ENCODE data around the gene KIF1A.
A peak's percentile ranks its signal among the peaks of the same experiment; 100 is the strongest.

KIF1A gene, protein sequence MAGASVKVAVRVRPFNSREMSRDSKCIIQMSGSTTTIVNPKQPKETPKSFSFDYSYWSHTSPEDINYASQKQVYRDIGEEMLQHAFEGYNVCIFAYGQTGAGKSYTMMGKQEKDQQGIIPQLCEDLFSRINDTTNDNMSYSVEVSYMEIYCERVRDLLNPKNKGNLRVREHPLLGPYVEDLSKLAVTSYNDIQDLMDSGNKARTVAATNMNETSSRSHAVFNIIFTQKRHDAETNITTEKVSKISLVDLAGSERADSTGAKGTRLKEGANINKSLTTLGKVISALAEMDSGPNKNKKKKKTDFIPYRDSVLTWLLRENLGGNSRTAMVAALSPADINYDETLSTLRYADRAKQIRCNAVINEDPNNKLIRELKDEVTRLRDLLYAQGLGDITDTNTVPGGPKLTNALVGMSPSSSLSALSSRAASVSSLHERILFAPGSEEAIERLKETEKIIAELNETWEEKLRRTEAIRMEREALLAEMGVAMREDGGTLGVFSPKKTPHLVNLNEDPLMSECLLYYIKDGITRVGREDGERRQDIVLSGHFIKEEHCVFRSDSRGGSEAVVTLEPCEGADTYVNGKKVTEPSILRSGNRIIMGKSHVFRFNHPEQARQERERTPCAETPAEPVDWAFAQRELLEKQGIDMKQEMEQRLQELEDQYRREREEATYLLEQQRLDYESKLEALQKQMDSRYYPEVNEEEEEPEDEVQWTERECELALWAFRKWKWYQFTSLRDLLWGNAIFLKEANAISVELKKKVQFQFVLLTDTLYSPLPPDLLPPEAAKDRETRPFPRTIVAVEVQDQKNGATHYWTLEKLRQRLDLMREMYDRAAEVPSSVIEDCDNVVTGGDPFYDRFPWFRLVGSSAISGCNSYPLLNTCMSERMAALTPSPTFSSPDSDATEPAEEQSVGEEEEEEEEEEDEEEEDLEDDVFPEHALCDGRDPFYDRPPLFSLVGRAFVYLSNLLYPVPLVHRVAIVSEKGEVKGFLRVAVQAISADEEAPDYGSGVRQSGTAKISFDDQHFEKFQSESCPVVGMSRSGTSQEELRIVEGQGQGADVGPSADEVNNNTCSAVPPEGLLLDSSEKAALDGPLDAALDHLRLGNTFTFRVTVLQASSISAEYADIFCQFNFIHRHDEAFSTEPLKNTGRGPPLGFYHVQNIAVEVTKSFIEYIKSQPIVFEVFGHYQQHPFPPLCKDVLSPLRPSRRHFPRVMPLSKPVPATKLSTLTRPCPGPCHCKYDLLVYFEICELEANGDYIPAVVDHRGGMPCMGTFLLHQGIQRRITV (N-terminal part only)

DNA sequence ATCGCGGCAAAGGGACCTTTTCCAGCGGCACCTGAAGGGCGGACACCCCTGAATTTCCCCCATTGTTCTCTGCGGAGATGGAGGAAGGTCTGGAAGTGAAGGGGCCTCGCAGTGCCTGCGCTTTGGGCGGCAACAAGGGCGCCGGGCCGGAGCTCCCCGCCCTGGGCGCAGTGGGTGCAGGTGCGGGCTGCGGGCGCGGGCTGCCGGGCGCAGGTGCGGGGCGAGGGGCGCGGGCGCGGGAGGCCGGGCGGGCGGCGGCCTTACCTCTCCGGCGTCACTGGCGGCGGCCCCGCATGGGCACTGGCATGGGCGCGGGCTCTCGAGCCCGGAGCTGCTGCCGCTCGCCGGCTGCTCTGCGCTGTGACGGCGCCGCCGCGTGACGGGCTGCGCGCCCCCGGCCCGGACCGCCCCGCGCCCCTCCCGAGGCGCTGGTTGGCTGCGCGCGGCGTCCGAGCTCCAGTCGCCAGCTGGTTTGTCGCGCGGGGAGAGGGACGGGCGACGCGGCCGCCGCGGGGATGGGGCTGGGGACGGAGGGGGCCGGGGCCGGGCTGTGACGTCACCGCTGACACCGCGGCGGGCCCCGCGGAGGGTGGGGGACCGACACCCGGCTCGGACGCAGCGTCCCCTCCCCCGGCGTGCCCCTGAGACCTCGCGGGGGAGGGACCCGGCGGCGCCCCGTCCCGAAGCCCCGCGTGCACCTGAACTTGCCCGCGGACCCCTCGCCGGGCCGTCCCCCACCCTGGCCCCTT is at the start of gene KIF1A:
TSS of gene KIF1A (minus strand) at position 362 of the 749 bp plus-strand sequence. CDS start 22,467 bp downstream, outside the sequence.
- DNase-seq, result peak; percentile 85

DNA sequence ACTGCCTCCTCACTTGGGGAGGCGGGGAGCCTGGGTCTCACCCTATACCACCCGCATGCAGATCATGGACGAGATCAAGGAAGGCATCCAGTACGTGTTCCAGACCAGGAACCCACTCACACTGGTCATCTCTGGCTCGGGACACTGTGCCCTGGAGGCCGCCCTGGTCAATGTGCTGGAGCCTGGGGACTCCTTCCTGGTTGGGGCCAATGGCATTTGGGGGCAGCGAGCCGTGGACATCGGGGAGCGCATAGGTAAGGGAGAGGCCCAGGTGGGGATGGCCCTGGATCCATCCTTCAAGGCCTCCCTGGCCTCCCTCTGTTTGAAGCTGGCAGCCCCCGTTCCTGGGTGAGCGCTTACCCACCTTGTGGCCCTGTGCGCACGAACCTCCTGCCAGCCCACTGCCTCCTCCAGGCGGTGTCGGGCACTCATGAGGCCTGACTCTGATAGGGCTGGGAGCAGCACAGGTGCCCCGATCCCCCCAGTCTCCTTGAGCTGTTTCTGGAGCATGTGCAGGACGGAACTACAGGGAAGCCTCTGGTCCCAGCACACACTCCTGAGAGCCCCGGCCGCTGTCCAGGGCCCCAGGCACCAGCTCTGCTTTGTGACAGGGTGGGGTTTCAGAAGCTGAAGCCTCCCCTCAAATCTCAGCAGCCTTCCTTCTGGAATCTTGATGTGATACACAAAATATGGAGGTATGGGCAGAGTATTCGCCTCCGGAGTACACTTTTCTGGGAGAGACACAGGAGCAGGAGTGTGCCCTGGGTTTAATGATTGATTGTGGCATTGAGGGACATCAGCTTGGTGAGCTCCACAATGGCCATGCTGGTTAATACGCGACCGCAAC is 49.3 kb upstream of the KIF1A start:
- DNase-seq, result no peak

DNA sequence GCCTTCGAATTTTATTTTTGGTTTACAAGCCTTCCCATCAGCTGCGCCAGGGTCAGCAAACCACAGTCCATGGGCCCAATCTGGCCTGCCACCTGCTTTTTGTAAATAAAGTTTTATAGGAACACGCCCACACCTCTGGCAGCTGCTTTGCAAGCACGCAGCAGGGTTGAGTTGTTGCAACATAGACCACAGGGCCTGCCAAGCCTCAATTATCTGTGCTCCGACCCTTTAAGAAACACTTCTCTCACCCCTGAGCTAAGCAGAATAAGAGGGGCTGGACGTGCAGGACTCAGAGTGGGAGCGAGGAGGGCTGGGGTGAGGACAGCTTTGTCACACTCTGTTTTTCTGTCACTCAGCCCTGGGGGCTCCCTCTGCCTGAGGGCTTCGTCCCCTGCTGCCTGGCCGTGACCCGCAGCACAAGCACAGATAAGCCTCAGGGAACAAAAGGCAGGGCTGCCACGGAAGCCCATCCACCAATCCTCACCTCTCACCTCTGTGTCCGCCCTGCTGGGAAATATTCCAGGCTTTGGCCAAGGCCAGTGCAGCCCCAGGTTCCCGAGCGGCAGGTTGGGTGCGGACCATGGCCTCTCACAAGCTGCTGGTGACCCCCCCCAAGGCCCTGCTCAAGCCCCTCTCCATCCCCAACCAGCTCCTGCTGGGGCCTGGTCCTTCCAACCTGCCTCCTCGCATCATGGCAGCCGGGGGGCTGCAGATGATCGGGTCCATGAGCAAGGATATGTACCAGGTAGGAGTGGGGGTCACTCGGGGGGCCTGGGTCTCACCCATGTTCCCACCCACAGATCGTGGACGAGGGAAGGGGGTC is 48.5 kb upstream of the KIF1A start, which contains the start of gene AGXT:
TSS of gene AGXT (plus strand) at position 539 of the 823 bp plus-strand sequence. CDS start at position 581, 42 bp downstream.
- no peak for DNase-seq

DNA sequence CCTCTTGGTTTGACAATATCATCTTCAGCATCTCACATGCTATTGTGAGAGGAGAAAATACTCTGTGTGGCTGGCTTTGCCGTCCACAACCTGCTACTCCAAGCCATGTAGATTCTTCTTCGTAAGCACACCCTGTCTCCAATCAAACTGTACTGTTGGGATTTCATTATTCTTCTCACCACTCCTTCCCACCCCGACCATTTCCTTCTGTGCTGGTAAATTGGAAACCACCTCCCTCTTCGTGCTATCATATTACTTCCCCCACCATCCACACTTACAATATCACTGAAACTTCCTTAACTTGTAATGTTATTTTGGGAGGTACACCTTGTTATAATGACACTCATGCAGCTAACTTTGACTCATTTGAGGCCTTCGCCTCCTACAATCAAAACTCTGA is 45.4 kb upstream of the KIF1A start:
- DNase-seq, result no peak

DNA sequence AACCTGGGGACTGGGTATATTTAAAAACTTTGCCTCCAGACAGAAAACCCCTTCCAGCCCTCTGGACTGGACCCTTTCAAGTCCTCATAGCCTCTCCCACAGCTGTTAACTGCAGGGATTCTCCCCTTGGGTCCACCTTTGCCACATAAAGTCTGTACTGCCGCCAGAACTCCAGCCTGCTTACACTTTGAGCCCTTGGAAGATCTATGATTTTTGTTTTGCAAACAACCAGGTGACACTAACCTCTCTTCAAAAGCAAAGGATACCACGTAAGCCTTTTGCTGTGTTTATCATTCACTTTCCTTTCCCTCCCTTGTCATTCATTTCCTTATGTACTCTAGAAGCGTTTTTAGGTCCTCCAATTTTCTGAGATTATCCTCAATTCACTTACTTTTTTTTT is 44.5 kb upstream of the KIF1A start:
- DNase-seq, result no peak

DNA sequence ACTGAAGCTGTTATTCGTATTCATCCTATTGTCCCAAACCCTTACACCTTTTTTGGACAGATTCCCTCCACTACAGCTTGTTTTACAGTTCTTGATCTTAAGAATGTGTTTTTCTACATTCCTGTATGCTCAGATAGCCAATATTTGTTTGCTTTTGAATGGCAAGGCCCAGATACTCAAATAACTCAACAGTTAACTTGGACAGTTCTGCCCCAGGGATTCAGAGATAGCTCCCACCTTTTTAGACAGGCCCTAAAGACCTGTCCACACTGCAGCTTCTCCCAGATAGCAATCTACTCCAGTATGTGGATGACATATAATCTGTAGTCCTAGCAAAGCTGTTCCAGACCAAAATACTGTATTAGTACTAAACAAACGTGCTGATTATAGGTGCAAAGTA is 41.5 kb upstream of the KIF1A start:
- DNase-seq, result no peak

DNA sequence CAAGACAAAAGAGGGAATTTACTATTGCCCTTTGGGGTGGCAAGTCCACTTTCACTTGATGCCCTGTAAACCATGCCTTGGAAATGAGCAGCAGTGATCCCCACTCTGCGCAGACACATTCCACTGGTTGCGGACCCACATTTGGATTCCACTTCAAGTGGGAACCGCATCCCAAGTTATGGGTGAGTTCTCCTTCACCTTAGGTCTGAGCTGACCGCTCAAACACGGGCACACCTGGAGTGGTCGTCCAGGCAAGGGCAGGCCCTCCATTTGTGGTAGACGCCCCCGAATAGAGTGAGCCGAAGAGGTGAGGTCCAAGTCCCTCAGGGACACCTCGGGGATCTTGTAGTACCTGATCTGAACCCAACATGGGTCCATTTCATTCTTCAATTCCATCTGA is 38.9 kb upstream of the KIF1A start:
- no peak for DNase-seq

DNA sequence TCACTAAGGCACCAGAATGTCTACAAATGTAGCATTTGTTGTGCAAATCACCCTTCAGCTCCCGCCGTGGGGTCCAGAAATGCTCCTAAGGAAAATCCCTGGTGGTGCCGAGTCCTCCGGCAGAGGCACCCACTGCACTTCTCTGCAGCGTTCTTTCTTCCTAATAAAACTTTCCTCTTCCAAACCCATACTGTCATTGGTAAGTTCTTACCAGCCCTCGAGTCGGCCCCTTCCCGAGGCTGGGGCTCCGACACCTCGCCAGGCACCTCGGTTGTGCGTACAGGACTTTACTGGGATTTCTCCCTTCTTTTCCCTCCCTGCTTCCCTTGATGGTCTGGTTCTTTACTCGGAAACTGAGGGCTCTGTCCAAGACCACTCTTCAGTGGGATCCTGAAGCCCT is 38.3 kb upstream of the KIF1A start:
- no peak for DNase-seq

DNA sequence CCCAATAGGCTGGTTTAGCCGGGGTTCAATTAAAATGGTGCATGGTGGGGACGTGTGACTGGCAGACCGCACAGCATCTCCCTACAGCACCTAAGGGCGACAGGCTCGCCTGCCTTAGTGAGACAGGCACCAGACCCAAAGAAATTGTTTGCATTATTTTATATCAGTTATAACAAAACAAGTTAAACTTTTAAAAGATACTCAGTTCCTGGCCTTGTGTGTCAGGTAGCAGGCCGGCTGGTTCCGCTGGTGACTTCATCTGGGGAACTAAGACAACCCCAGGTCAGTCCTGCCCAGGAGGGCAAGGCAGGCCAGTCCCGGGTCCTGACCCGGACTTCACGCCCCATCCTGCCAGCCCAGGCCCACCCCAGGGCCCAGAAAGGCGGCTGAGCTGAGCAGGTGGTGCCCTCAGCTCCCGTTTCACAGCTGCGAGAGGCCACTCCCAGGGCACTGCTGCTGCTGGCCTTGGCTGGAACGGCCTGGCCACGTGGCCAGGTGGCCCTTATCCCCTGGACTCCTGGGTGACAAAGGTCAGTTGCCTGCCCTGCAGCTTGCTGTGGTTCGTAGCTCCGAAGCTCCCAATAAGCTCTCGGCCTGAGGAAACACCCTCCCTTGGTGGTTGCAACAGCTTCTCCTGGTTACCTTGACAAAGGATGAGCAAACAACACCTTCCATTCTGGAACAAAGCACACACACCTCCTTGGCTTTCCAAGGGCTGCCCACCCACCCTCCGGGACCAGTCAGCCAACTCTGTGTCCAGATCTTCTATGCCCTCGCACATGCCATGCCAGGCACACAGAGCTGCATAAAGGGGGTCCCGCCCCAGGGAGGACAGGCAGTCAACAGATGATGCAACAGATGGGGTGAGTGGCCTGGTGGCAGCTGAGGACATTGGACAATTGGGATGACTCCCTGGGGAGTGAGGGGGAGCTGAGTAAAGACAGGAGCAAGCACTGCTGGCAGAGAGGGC is 37.3 kb upstream of the KIF1A start:
- no peak for DNase-seq

DNA sequence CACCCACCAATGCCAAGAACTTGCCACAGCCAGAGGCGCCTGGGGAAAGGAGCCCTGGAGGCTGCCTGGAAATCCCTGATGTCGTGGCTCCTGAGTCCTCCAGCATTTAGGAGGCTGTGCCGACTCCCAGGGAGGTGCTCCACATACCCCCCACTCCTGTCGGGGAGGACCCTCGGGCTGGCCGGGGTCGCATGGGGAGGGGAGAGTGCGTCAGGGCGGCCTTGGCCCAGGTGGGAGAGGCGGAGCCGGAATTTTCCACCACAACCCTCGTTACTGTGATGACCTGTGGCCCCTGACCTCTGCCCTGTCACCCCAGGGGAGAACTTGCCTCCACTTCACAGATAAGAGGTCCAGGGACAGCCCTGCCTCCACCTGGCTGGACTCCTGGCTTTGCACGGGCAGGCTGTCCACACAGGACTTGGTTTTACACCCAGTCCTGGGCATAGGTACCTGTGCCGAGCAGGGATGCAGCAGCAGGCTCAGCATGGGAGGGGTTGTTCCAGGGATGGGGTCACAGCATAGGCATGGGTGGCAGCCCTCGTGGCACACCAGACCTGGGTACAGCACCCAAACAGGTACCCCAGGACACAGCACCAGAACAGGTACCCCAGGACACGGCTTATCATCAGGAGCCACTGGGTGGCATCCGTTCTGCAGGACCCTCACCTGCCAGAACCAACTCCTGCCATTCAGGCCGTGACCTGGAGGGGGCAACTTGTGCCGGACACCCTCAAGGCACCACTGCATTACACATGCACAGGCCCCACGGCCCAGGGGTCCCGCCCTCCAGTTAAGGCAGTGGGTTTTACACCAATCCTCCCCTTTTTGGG is 36.3 kb upstream of the KIF1A start:
- no peak for DNase-seq

DNA sequence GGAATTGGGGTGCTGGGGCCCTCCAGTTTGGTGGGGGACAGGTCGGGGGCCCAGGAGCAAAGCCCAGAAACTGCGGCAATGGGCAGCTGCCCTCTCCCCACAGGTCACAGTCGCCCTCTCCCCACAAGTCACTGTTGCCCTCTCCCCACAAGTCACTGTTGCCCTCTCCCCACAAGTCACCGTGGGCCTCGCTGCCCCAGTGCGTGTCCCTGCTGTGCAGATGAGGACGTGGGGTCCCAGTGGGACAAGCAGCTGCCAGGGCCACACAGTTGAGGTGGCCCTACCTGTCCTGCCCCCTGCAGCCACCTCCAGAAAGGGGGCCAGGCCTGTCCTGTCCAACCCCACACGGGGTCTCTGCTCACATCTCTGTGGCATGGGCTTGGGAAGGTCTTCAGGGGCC is 35.7 kb upstream of the KIF1A start:
- no peak for DNase-seq

DNA sequence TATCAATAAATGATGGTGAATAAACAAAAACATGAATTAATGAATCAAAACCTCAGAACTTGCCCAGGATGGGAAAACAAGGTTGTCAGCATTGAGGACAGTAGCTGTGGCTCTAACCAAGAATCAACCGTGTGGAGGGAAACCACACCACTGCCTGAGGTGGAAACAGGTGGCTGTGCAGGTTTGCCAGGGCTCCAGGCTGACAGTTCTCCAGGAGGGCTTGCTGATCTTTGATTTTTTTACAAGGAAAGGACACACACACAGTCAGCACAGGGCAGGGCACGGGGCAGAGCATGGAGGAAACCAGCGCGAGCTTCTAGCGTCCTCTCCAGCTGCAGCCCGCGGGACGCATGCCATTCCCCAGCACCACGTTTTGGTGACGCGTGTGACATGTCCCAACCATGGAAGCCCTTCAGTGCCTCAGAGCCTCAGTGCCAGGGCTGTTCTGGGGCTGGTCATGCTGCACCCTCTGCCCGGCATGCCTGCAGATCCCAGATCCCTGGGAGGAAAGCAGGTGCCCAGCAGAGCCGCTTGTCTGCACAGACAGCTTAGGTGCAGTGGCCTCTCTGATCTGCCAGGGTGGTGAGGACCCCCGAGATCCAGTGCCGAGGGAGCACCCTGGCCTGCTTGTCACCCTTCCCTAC is 32.8 kb upstream of the KIF1A start:
- no peak for DNase-seq

DNA sequence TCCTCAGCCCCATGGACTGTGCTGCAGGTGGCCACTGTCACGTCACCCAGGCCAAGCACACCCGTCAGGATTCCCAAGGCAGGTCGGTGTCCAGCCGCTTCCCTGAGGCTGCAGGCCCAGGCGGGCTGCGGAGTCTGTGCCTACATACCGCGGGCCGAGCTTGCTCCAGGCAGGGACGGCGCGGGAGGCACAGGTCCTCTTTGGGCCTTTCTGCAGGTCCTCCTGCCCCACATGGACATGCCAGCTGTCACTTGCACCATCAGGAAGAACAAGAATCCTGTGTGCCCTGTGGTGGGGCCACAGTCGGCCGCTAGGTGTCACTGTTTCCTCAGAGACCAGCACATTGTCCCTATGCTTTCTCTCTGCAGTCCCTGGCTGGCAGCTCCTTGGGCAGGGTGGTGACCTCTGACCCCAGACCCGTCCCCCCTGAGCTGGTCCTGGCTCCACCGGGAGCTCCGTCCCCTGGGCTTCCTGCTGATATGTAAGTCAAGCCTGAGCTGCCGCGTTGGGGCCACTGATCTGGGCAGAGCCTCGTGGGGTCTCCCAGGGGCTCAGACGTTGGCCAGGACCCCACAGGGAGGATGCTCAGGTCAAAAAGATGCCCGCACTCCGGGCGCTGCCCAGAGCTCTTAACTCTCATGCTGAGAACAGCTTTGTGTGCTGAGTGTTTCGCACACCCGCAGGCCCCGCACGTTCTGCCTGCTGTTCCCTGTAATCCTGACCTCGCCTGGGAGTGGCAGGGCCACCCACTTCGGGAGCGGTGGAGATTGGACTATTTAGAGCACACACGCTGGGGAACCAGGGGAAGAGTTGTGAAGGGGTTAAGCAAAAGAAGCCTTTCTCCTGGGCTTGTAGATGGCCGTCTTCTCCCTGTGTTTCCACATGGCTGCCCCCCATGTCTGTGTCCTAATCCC is 31.3 kb upstream of the KIF1A start:
- peak; percentile 44 for DNase-seq

DNA sequence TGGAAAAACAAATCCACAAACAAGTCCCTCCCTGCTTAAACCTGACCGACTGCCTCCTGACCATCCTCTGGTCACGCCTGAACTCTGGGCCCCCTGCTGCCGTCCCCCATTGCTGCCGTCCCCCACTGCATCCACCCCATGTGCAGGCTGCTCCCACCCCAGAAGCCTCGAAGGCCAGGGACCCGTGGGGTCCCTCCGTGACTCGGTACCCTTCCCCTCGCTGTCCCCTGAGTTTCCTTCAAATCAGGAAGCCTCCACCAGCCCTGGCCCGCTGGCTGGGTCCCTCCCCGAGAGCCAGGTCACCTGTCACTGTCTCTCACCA is 30.7 kb upstream of the KIF1A start:
- no peak for DNase-seq

DNA sequence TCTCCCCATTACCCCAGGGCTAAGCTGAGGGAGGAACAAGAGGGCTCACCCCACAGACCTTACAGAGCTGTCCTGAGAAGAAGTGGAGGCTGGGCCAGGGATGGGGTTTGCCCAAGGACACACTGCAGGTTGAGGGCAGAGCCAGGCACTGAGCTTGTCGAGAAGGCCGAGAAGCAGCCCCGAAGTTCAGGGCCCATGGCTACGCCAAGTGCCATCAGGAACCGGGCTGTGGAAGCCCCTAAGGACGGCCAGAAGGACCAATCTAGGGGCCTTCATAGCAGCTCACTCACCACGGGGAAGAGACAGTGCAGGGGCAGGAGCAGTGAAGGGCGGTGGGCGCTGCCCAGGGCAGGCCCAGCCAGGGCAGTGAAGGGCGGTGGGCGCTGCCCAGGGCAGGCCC is 30.0 kb upstream of the KIF1A start:
- DNase-seq, result no peak

DNA sequence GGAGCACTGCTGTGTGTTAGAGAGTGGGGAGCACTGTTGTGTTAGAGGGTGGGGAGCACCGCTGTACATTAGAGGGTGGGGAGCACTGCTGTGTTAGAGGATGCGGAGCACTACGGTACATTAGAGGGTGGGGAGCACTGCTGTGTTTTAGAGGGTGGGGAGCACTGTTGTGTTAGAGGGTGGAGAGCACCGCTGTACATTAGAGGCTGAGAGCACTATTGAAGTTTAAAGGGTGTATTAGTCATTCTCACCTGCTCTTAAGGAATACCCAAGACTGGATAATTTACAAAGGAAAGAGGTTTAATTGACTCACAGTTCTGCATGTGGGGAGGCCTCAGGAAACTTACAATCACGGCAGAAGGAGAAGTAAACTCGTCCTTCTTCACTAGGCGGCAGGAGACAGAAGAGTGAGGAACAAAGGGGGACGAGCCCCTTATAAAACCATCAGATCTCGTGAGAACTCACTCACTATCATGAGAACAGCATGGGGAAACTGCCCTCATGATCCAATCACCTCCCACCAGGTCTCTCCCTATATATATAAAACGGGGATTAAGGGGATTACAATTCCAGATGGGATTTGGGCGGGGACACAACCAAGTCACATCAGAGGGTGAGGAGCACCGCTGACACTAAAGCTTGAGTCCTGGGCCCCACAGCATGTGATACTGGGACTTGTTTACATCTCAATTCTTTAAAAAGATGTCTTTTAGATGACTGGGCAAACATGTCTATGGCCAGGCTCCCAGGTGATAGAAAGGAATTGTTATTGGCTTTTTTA is 29.1 kb upstream of the KIF1A start:
- DNase-seq, result no peak

All from NCI-H526 treated with DMSO at 0.1 percent for 48 hours (cell line).